SK-N-SH (cell line): Measurements from ENCODE around the gene INTS6. TPM values are rescaled to one million over a fixed set of nuclear protein-coding genes. Genes with fewer than 3 reads are reported as not detected.

Experiments
- CTCF ChIA-PET: fragments of 300-600, 350-600 bp; formaldehyde crosslinking; extraction: SDS; loops from one replicate; lab custom pipeline; 2021; lab: Yijun Ruan, JAX
- POLR2A ChIA-PET: fragments of 350-600 bp; sonication (Branson Sonifier 250); formaldehyde crosslinking; extraction: SDS; loops from one replicate; lab custom pipeline; 2020; ENCODE audit warnings: antibody characterized with exemption, inconsistent platforms; lab: Yijun Ruan, JAX
- DNase-seq: peaks from one replicate; pipeline ENCODE4 v3.0.0; 2012
- H2AFZ ChIP-seq: fragments of 200-600 bp; sonication (generic); 2 replicates; pipeline ENCODE4 v1.8.1; 2016; ENCODE audit warnings: antibody characterized with exemption, mild to moderate bottlenecking, low read depth
- H3F3A ChIP-seq: fragments of 200-600 bp; sonication (generic); replicated peaks from 2 replicates; pipeline ENCODE3; 2016; ENCODE audit warnings: antibody characterized with exemption, mild to moderate bottlenecking; ENCODE audit not compliant: insufficient read depth
- H3K27ac ChIP-seq, 2 experiments: fragments of 200-500 bp in 1 of 2; fragments of 200-600 bp in 1 of 2; sonication (Bioruptor generic) in 1 of 2; sonication (generic), shearing (Covaris generic) in 1 of 2; 2 replicates each; pipeline versions ENCODE4 v1.5.1 to v1.6.1; 2014 to 2016; ENCODE audit warnings: low read depth in 2 of 2, inconsistent platforms in 1 of 2, low read length in 1 of 2, mild to moderate bottlenecking in 1 of 2, mixed read lengths in 1 of 2
- H3K27me3 ChIP-seq: fragments of 200-600 bp; sonication (generic), shearing (Covaris generic); 2 replicates; pipeline ENCODE4 v1.6.1; 2016; ENCODE audit warnings: mixed run types; ENCODE audit not compliant: insufficient read depth
- H3K36me3 ChIP-seq, 2 experiments: fragments of 200-500 bp in 1 of 2; fragments of 200-600 bp in 1 of 2; sonication (Bioruptor generic) in 1 of 2; sonication (generic) in 1 of 2; replicated peaks in 1 of 2; 2 replicates each; pipeline versions ENCODE3 to v1.5.1; 2014 to 2016; ENCODE audit warnings: low read length in 1 of 2, mild to moderate bottlenecking in 1 of 2; ENCODE audit not compliant: insufficient read depth in 2 of 2, control insufficient read depth in 1 of 2
- H3K4me1 ChIP-seq, 2 experiments: fragments of 200-500 bp in 1 of 2; fragments of 200-600 bp in 1 of 2; sonication (Bioruptor generic) in 1 of 2; sonication (generic), shearing (Covaris generic) in 1 of 2; 2 replicates each; pipeline versions ENCODE4 v1.5.1 to v1.6.1; 2014 to 2016; ENCODE audit warnings: low read depth in 1 of 2, low read length in 1 of 2, mixed run types in 1 of 2; ENCODE audit not compliant: insufficient read depth in 2 of 2, control insufficient read depth in 1 of 2
- H3K4me2 ChIP-seq: fragments of 200-600 bp; sonication (generic), shearing (Covaris generic); 2 replicates; pipeline ENCODE4 v1.6.1; 2017; ENCODE audit warnings: mixed run types
- H3K4me3 ChIP-seq, 2 experiments: fragments of 200-500 bp in 1 of 2; fragments of 200-600 bp in 1 of 2; sonication (Bioruptor generic) in 1 of 2; sonication (generic), shearing (Covaris generic) in 1 of 2; 2 replicates each; pipeline versions ENCODE4 v1.5.1 to v1.8.1; 2014 to 2016; ENCODE audit warnings: low read depth in 2 of 2, inconsistent platforms in 1 of 2, low read length in 1 of 2, mild to moderate bottlenecking in 1 of 2, mixed read lengths in 1 of 2, moderate library complexity in 1 of 2
- H3K79me2 ChIP-seq: fragments of 200-600 bp; sonication (generic); 2 replicates; pipeline ENCODE4 v1.8.1; 2017; ENCODE audit warnings: mild to moderate bottlenecking; ENCODE audit not compliant: insufficient read depth
- H3K9ac ChIP-seq: fragments of 200-600 bp; sonication (generic); 2 replicates; pipeline ENCODE4 v1.6.1; 2017; ENCODE audit warnings: mixed run types
- H3K9me2 ChIP-seq: fragments of 200-600 bp; sonication (generic); 2 replicates; pipeline ENCODE4 v1.6.1; 2017; ENCODE audit warnings: mixed run types
- H3K9me3 ChIP-seq: fragments of 200-600 bp; sonication (generic); 2 replicates; pipeline ENCODE4 v1.6.1; 2017; ENCODE audit warnings: mixed run types, mild to moderate bottlenecking, moderate library complexity
- H4K20me1 ChIP-seq: fragments of 200-600 bp; sonication (generic); 2 replicates; pipeline ENCODE4 v1.6.1; 2017; ENCODE audit warnings: mild to moderate bottlenecking, mixed run types; ENCODE audit not compliant: insufficient read depth
- CHD2 ChIP-seq: fragments of 150-350 bp; IDR thresholded peaks from 2 replicates; pipeline ENCODE4 v1.6.1; 2018; ENCODE audit warnings: low read length; ENCODE audit not compliant: partially characterized antibody
- ELF1 ChIP-seq: IDR thresholded peaks from 2 replicates; pipeline ENCODE4 v1.4.0; 2012
- GATA2 ChIP-seq: sonication (generic); formaldehyde crosslinking; IDR thresholded peaks from 2 replicates; pipeline ENCODE4 v1.5.0; 2020; ENCODE audit warnings: mild to moderate bottlenecking, missing genetic modification reagents
- MEF2A ChIP-seq: IDR thresholded peaks from 2 replicates; pipeline ENCODE4 v1.4.0; 2012; ENCODE audit warnings: low read depth, borderline replicate concordance
- MXI1 ChIP-seq: IDR thresholded peaks from 2 replicates; pipeline ENCODE4 v1.6.1; 2012; ENCODE audit warnings: mild to moderate bottlenecking, low read depth, low read length, improper control_type of control experiment
- NFIC ChIP-seq: IDR thresholded peaks from 2 replicates; pipeline ENCODE4 v1.4.0; 2012; ENCODE audit warnings: borderline replicate concordance
- NRF1 ChIP-seq: IDR thresholded peaks from 2 replicates; pipeline ENCODE4 v1.6.1; 2012; ENCODE audit warnings: low read depth, mild to moderate bottlenecking, low read length
- POLR2AphosphoS5 ChIP-seq: IDR thresholded peaks from 2 replicates; pipeline ENCODE4 v1.6.1; 2012; ENCODE audit warnings: low read depth, low read length
- RAD21 ChIP-seq: IDR thresholded peaks from 2 replicates; pipeline ENCODE4 v1.6.1; 2012; ENCODE audit warnings: mild to moderate bottlenecking, low read length
- RCOR1 ChIP-seq: fragments of 150-350 bp; IDR thresholded peaks from 2 replicates; pipeline ENCODE4 v1.6.1; 2017; ENCODE audit warnings: antibody characterized with exemption, low read length
- RXRA ChIP-seq: IDR thresholded peaks from 2 replicates; pipeline ENCODE4 v1.4.0; 2012; ENCODE audit warnings: low read depth, mild to moderate bottlenecking, borderline replicate concordance
- TCF12 ChIP-seq: IDR thresholded peaks from 2 replicates; pipeline ENCODE4 v1.4.0; 2012
- TEAD4 ChIP-seq: IDR thresholded peaks from 2 replicates; pipeline ENCODE4 v1.4.0; 2012; ENCODE audit warnings: mild to moderate bottlenecking, borderline replicate concordance; ENCODE audit not compliant: insufficient read depth
- WGBS: methylation state at CpG from one replicate; pipeline ENCODE4 v1.1.6; 2017; ENCODE audit warnings: low lambda C conversion rate; 5-methylcytosine and 5-hydroxymethylcytosine counted together
- polyA plus RNA-seq, 3 experiments: library from polyadenylated mRNA; depleted of rRNA; stranded (reverse); fragments of >200 nt; gene quantifications; 2 replicates each; pipeline ENCODE4 v1.2.3, GENCODE V29; 2012
- TF ChIP-seq, protein P1 (sequence below): IDR thresholded peaks from 2 replicates; pipeline ENCODE4 v1.4.0; 2012; ENCODE audit warnings: low read depth, borderline replicate concordance
- TF ChIP-seq, protein P2 (sequence below): IDR thresholded peaks from 2 replicates; pipeline ENCODE4 v1.4.0; 2012; ENCODE audit warnings: low read depth
- TF ChIP-seq, protein P3 (sequence below): IDR thresholded peaks from 2 replicates; pipeline ENCODE4 v1.4.0; 2012; ENCODE audit warnings: low read depth, borderline replicate concordance
- TF ChIP-seq, protein P4 (sequence below): fragments of 150-350 bp; IDR thresholded peaks from 2 replicates; pipeline ENCODE4 v1.6.1; 2016; ENCODE audit warnings: mild to moderate bottlenecking, low read depth, low read length

INTS6 gene
- polyA plus RNA-seq, 1 of the 3 experiments (the other 2 are of a cell fraction), result 7.7 TPM

DNA sequence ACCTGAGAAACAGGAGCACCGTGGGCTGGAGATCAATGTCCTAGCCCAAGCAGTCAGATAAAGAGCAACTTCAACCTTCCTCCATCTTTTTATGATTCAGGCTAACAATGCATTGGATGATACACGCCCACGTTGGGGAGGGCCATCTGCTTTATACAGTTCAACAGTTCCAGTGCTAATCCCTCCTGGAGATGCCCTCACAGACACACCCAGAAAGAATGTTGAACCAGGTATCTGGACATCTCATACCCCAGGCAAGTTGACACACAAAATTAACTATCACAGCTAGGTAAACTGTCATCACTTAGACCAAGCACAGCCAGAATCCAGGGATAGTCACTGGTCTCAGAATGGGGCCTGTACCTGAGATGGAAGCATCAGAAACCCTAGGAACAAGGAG lies 134.0 kb downstream of the INTS6 start:
- H3F3A ChIP-seq, result peaks cover 6% of the 10 kb centered on the region
- no peaks in the 10 kb centered on the region for H3K36me3 ChIP-seq
- no peak overlapping the region for H3K4me3 ChIP-seq
- no peaks in the 10 kb centered on the region for H3K9me3 ChIP-seq
- no peak overlapping the region for H3K4me2 ChIP-seq
- TF ChIP-seq CHD2 (no peak), RCOR1 (no peak), POLR2AphosphoS5 (no peak)
- WGBS, result 47% methylated on average over 3 of the region's 3 CpGs
- no peaks in the 10 kb centered on the region for H3K27me3 ChIP-seq
- CTCF ChIA-PET, result no interaction called here
- no peak overlapping the region for H3K27ac ChIP-seq
- no peak overlapping the region for H2AFZ ChIP-seq
- no peak overlapping the region for H3K9ac ChIP-seq
- POLR2A ChIA-PET, result no interaction called here
- peaks cover 0 to 8% of the 10 kb centered on the region in 2 experiments; a peak in 1 of 4 replicates for H3K4me1 ChIP-seq
- H3K79me2 ChIP-seq, result no peaks in the 10 kb centered on the region
- no peaks in the 10 kb centered on the region for H3K9me2 ChIP-seq
- DNase-seq, result no peak
- H4K20me1 ChIP-seq, result no peaks in the 10 kb centered on the region

DNA sequence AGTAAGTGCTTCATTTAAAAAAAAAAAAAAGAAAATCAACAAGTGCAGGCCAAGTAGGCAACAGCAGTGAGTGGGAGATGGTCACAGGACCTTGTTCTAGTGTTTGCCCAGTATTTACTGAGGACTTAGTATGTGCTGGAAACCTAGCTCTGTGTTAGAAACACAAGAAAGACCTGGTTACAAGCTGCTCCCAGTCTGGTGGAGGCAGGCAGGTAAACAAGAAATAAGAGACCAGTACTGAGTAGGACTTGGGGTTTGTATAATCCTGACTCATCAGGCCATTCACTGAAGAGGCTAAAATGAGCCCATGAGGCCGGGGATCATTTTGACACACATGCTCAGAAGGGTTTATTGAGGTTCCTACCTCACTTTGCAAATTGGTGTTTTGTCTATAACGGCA lies 134.8 kb downstream of the INTS6 start:
- no peaks in the 10 kb centered on the region for H3K36me3 ChIP-seq
- DNase-seq, result no peak
- H3K4me3 ChIP-seq, result no peak overlapping the region
- H2AFZ ChIP-seq, result no peak overlapping the region
- peaks cover 6% of the 10 kb centered on the region for H3F3A ChIP-seq
- peaks cover 0 to 8% of the 10 kb centered on the region in 2 experiments; a peak in 1 of 4 replicates for H3K4me1 ChIP-seq
- no peak overlapping the region for H3K4me2 ChIP-seq
- WGBS, result 52% methylated on average over 2 of the region's 2 CpGs
- H3K27me3 ChIP-seq, result no peaks in the 10 kb centered on the region
- no peak for TF ChIP-seq TCF12
- TF ChIP-seq GATA2 (CRISPR knock-in tag), result no peak
- TF ChIP-seq, protein P1, sequence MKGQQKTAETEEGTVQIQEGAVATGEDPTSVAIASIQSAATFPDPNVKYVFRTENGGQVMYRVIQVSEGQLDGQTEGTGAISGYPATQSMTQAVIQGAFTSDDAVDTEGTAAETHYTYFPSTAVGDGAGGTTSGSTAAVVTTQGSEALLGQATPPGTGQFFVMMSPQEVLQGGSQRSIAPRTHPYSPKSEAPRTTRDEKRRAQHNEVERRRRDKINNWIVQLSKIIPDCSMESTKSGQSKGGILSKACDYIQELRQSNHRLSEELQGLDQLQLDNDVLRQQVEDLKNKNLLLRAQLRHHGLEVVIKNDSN, result no peak
- TF ChIP-seq, protein P2, sequence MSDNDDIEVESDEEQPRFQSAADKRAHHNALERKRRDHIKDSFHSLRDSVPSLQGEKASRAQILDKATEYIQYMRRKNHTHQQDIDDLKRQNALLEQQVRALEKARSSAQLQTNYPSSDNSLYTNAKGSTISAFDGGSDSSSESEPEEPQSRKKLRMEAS, result no peak
- TF ChIP-seq RCOR1, result no peak
- TF ChIP-seq NFIC, result no peak
- TF ChIP-seq, protein P3, sequence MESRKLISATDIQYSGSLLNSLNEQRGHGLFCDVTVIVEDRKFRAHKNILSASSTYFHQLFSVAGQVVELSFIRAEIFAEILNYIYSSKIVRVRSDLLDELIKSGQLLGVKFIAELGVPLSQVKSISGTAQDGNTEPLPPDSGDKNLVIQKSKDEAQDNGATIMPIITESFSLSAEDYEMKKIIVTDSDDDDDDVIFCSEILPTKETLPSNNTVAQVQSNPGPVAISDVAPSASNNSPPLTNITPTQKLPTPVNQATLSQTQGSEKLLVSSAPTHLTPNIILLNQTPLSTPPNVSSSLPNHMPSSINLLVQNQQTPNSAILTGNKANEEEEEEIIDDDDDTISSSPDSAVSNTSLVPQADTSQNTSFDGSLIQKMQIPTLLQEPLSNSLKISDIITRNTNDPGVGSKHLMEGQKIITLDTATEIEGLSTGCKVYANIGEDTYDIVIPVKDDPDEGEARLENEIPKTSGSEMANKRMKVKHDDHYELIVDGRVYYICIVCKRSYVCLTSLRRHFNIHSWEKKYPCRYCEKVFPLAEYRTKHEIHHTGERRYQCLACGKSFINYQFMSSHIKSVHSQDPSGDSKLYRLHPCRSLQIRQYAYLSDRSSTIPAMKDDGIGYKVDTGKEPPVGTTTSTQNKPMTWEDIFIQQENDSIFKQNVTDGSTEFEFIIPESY, result no peak
- no peak for TF ChIP-seq MXI1
- no peak for TF ChIP-seq TEAD4
- no peak for TF ChIP-seq MEF2A
- TF ChIP-seq NRF1, result no peak
- TF ChIP-seq, protein P4, sequence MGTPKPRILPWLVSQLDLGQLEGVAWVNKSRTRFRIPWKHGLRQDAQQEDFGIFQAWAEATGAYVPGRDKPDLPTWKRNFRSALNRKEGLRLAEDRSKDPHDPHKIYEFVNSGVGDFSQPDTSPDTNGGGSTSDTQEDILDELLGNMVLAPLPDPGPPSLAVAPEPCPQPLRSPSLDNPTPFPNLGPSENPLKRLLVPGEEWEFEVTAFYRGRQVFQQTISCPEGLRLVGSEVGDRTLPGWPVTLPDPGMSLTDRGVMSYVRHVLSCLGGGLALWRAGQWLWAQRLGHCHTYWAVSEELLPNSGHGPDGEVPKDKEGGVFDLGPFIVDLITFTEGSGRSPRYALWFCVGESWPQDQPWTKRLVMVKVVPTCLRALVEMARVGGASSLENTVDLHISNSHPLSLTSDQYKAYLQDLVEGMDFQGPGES, result no peak
- no peak for TF ChIP-seq RXRA
- no peak for TF ChIP-seq ELF1
- TF ChIP-seq RAD21, result no peak
- H3K9ac ChIP-seq, result no peak overlapping the region
- H3K9me2 ChIP-seq, result no peaks in the 10 kb centered on the region
- POLR2A ChIA-PET, result no interaction called here
- no peaks in the 10 kb centered on the region for H3K9me3 ChIP-seq
- CTCF ChIA-PET, result interaction anchor here (0.8 kb wide), 1 partner anchor 168 kb away, joined by 3 read pairs; no protein-coding TSS in a partner anchor
- peak overlapping the region in 1 of 2 experiments; percentile 61; a peak in 1 of 4 replicates for H3K27ac ChIP-seq
- H3K79me2 ChIP-seq, result no peaks in the 10 kb centered on the region
- H4K20me1 ChIP-seq, result no peaks in the 10 kb centered on the region
